Central memory CD8-positive, alpha-beta T cell (primary cell): ENCODE results near the gene LDAH.

Experiments used
- ATAC-seq: fragments of 150-1000 bp; cut with Tn5 transposase; replicated peaks from 2 replicates; pipeline ENCODE4 v1.10.0; 2022; ENCODE audit warnings: mild to moderate bottlenecking, moderate FRiP score, moderate number of reproducible peaks; ENCODE audit not compliant: poor library complexity, severe bottlenecking; ENCODE audit errors: extremely low read depth
- DNase-seq, 2 donors: peaks; one replicate each; pipeline ENCODE4 v3.0.0; 2021; ENCODE audit warnings: low spot score in 2 of 2
- H3K27ac Mint-ChIP-seq: one replicate; pipeline ENCODE4 v1.8.0; 2022; ENCODE audit warnings: low read depth, mild to moderate bottlenecking, moderate library complexity, mixed read lengths
- H3K27me3 Mint-ChIP-seq: one replicate; pipeline ENCODE4 v1.8.0; 2022; ENCODE audit warnings: mixed read lengths
- H3K36me3 Mint-ChIP-seq: one replicate; pipeline ENCODE4 v1.8.0; 2022; ENCODE audit warnings: mild to moderate bottlenecking, moderate library complexity, mixed read lengths; ENCODE audit not compliant: insufficient read depth
- H3K4me1 Mint-ChIP-seq: one replicate; pipeline ENCODE4 v1.8.0; 2022; ENCODE audit warnings: mixed read lengths
- H3K4me3 Mint-ChIP-seq: one replicate; pipeline ENCODE4 v1.8.0; 2022; ENCODE audit warnings: mild to moderate bottlenecking, moderate library complexity, mixed read lengths
- H3K9me3 Mint-ChIP-seq: one replicate; pipeline ENCODE4 v1.8.0; 2022; ENCODE audit warnings: mixed read lengths

LDAH gene

GRCh38 chr2:20682167-20682920 lies 140.6 kb downstream of the LDAH start:
- no peaks in the 10 kb centered on the region for H3K9me3 Mint-ChIP-seq
- H3K27me3 Mint-ChIP-seq, result no peaks in the 10 kb centered on the region
- peak overlapping the region; percentile 49 for H3K27ac Mint-ChIP-seq
- H3K4me1 Mint-ChIP-seq, result no peaks in the 10 kb centered on the region
- no peak for ATAC-seq
- no peak for DNase-seq
- H3K36me3 Mint-ChIP-seq, result peaks cover 14% of the 10 kb centered on the region
- no peak overlapping the region for H3K4me3 Mint-ChIP-seq

- no peak overlapping the region for H3K27ac Mint-ChIP-seq
- H3K4me3 Mint-ChIP-seq, result no peak overlapping the region
- no peak for ATAC-seq
- peaks cover 11% of the 10 kb centered on the region for H3K36me3 Mint-ChIP-seq
- H3K9me3 Mint-ChIP-seq, result no peaks in the 10 kb centered on the region
- H3K27me3 Mint-ChIP-seq, result no peaks in the 10 kb centered on the region
- no peaks in the 10 kb centered on the region for H3K4me1 Mint-ChIP-seq
- no peak for DNase-seq
These were observed 142.0 kb downstream of the LDAH start for GRCh38 chr2:20680744-20681375.

- no peak for ATAC-seq
- H3K27ac Mint-ChIP-seq, result no peak overlapping the region
- H3K36me3 Mint-ChIP-seq, result peaks cover 7% of the 10 kb centered on the region
- H3K4me1 Mint-ChIP-seq, result no peaks in the 10 kb centered on the region
- peaks cover 5% of the 10 kb centered on the region for H3K27me3 Mint-ChIP-seq
- H3K9me3 Mint-ChIP-seq, result no peaks in the 10 kb centered on the region
- DNase-seq, result no peak
- no peak overlapping the region for H3K4me3 Mint-ChIP-seq
These were observed 144.1 kb downstream of the LDAH start for GRCh38 chr2:20678780-20679179.

- H3K27ac Mint-ChIP-seq, result no peak overlapping the region
- DNase-seq, result no peak
- peaks cover 7% of the 10 kb centered on the region for H3K36me3 Mint-ChIP-seq
- peaks cover 12% of the 10 kb centered on the region for H3K27me3 Mint-ChIP-seq
- no peaks in the 10 kb centered on the region for H3K9me3 Mint-ChIP-seq
- no peaks in the 10 kb centered on the region for H3K4me1 Mint-ChIP-seq
- ATAC-seq, result no peak
- H3K4me3 Mint-ChIP-seq, result no peak overlapping the region
These were observed 144.9 kb downstream of the LDAH start for GRCh38 chr2:20678086-20678395.

GRCh38 chr2:20677301-20678085 lies 145.4 kb downstream of the LDAH start:
- no peak overlapping the region for H3K4me3 Mint-ChIP-seq
- DNase-seq (no peak), ATAC-seq (no peak)
- peaks cover 17% of the 10 kb centered on the region for H3K27me3 Mint-ChIP-seq
- H3K4me1 Mint-ChIP-seq, result no peaks in the 10 kb centered on the region
- H3K36me3 Mint-ChIP-seq, result peaks cover 6% of the 10 kb centered on the region
- H3K9me3 Mint-ChIP-seq, result no peaks in the 10 kb centered on the region
- no peak overlapping the region for H3K27ac Mint-ChIP-seq

- Mint-ChIP-seq H3K27me3 (peaks cover 26% of the 10 kb centered on the region), H3K27ac (no peak overlapping the region), H3K9me3 (no peaks in the 10 kb centered on the region), H3K4me3 (no peak overlapping the region), H3K36me3 (peaks cover 4% of the 10 kb centered on the region), H3K4me1 (no peaks in the 10 kb centered on the region)
- no peak for DNase-seq
- no peak for ATAC-seq
These were observed 146.3 kb downstream of the LDAH start for GRCh38 chr2:20676353-20677215.

GRCh38 chr2:20675701-20676352 lies 147.1 kb downstream of the LDAH start:
- no peak overlapping the region for H3K27ac Mint-ChIP-seq
- no peak overlapping the region for H3K4me3 Mint-ChIP-seq
- no peak for DNase-seq
- H3K4me1 Mint-ChIP-seq, result no peaks in the 10 kb centered on the region
- H3K36me3 Mint-ChIP-seq, result peaks cover 4% of the 10 kb centered on the region
- H3K9me3 Mint-ChIP-seq, result no peaks in the 10 kb centered on the region
- H3K27me3 Mint-ChIP-seq, result peaks cover 34% of the 10 kb centered on the region
- no peak for ATAC-seq

GRCh38 chr2:20674974-20675679 lies 147.8 kb downstream of the LDAH start:
- ATAC-seq (no peak), DNase-seq (no peak)
- Mint-ChIP-seq H3K4me1 (no peaks in the 10 kb centered on the region), H3K27ac (no peak overlapping the region), H3K4me3 (no peak overlapping the region), H3K9me3 (no peaks in the 10 kb centered on the region), H3K36me3 (peaks cover 4% of the 10 kb centered on the region), H3K27me3 (peaks cover 35% of the 10 kb centered on the region)

GRCh38 chr2:20674309-20674965 lies 148.5 kb downstream of the LDAH start:
- H3K27ac Mint-ChIP-seq, result no peak overlapping the region
- ATAC-seq (no peak), DNase-seq (no peak)
- H3K27me3 Mint-ChIP-seq, result peaks cover 42% of the 10 kb centered on the region
- H3K36me3 Mint-ChIP-seq, result peaks cover 4% of the 10 kb centered on the region
- H3K4me1 Mint-ChIP-seq, result no peaks in the 10 kb centered on the region
- no peaks in the 10 kb centered on the region for H3K9me3 Mint-ChIP-seq
- no peak overlapping the region for H3K4me3 Mint-ChIP-seq

- Mint-ChIP-seq H3K27ac (no peak overlapping the region), H3K9me3 (no peaks in the 10 kb centered on the region), H3K27me3 (peaks cover 49% of the 10 kb centered on the region), H3K36me3 (peaks cover 2% of the 10 kb centered on the region), H3K4me3 (no peak overlapping the region), H3K4me1 (no peaks in the 10 kb centered on the region)
- DNase-seq (no peak), ATAC-seq (no peak)
These were observed 149.1 kb downstream of the LDAH start for GRCh38 chr2:20673686-20674308.
